GM12878 (cell line): ENCODE data around the gene TMTC3. TPM values are rescaled to one million over a fixed set of nuclear protein-coding genes. Genes with fewer than 3 reads are reported as not detected.

Source experiments
- BCL3 ChIP-seq: IDR thresholded peaks from 2 replicates; pipeline ENCODE4 v1.6.1; 2011; ENCODE audit warnings: borderline replicate concordance, low read depth, mild to moderate bottlenecking, moderate library complexity, low read length; ENCODE audit not compliant: insufficient read depth, poor library complexity, severe bottlenecking
- BMI1 ChIP-seq: fragments of 450-650 bp; IDR thresholded peaks from 2 replicates; pipeline ENCODE4 v1.6.1; 2016; ENCODE audit warnings: mild to moderate bottlenecking, moderate library complexity, borderline replicate concordance
- BRCA1 ChIP-seq: IDR thresholded peaks from 2 replicates; pipeline ENCODE4 v1.6.1; 2011; ENCODE audit warnings: low read depth, low read length, improper control_type of control experiment
- CHD1 ChIP-seq: IDR thresholded peaks from 2 replicates; pipeline ENCODE4 v1.6.1; 2012; ENCODE audit warnings: low read depth, low read length, improper control_type of control experiment
- CTCF ChIP-seq, 3 experiments: IDR thresholded peaks in 2 of 3; conservative IDR thresholded peaks in 1 of 3; 2 replicates each; pipeline ENCODE4 v1.5.1; 2011; ENCODE audit warnings: low read depth in 3 of 3, low read length in 3 of 3, mild to moderate bottlenecking in 3 of 3, control low read depth in 2 of 3, moderate library complexity in 2 of 3, inconsistent platforms in 1 of 3, mixed read lengths in 1 of 3; ENCODE audit not compliant: control insufficient read depth in 2 of 3, insufficient read depth in 1 of 3; ENCODE audit errors: extremely low read depth in 1 of 3
- EP300 ChIP-seq, 2 experiments: fragments of 150-350 bp in 1 of 2; IDR thresholded peaks; 2 replicates each; pipeline ENCODE4 v1.6.1; 2011 to 2012; ENCODE audit warnings: low read depth in 2 of 2, low read length in 2 of 2, borderline replicate concordance in 1 of 2, improper control_type of control experiment in 1 of 2, inconsistent platforms in 1 of 2; ENCODE audit not compliant: control insufficient read depth in 1 of 2
- ESRRA ChIP-seq: IDR thresholded peaks from 2 replicates; pipeline ENCODE4 v1.6.1; 2012; ENCODE audit warnings: mild to moderate bottlenecking, low read length, improper control_type of control experiment
- NBN ChIP-seq: fragments of 450-650 bp; IDR thresholded peaks from 2 replicates; pipeline ENCODE4 v1.6.1; 2016
- NFIC ChIP-seq: IDR thresholded peaks from 2 replicates; pipeline ENCODE4 v1.6.1; 2012; ENCODE audit warnings: low read depth, mild to moderate bottlenecking, inconsistent platforms, low read length, moderate library complexity
- PAX5 ChIP-seq: IDR thresholded peaks from 2 replicates; pipeline ENCODE4 v1.6.1; 2011; ENCODE audit warnings: low read depth, low read length, borderline replicate concordance
- PBX3 ChIP-seq: IDR thresholded peaks from 2 replicates; pipeline ENCODE4 v1.6.1; 2011; ENCODE audit warnings: mild to moderate bottlenecking, low read depth, low read length, moderate library complexity; ENCODE audit not compliant: insufficient replicate concordance
- POU2F2 ChIP-seq: IDR thresholded peaks from 3 replicates; pipeline ENCODE4 v1.6.1; 2011; ENCODE audit warnings: low read depth, mild to moderate bottlenecking, low read length, borderline replicate concordance
- PRDM15 ChIP-seq: fragments of 450-650 bp; formaldehyde crosslinking; IDR thresholded peaks from 2 replicates; pipeline ENCODE4 v1.4.0; 2020; ENCODE audit warnings: mild to moderate bottlenecking, moderate library complexity
- RBBP5 ChIP-seq: fragments of 200-600 bp; sonication (generic); conservative IDR thresholded peaks from 2 replicates; pipeline ENCODE4 v1.6.1; 2016
- RCOR1 ChIP-seq: conservative IDR thresholded peaks from 2 replicates; pipeline ENCODE4 v1.6.1; 2012; ENCODE audit warnings: low read depth, low read length, improper control_type of control experiment
- STAT1 ChIP-seq: fragments of 450-650 bp; conservative IDR thresholded peaks from 2 replicates; pipeline ENCODE4 v1.6.1; 2014; ENCODE audit warnings: antibody characterized with exemption, mild to moderate bottlenecking
- ZNF592 ChIP-seq: fragments of 450-650 bp; IDR thresholded peaks from 2 replicates; pipeline ENCODE4 v1.6.1; 2017; ENCODE audit warnings: mild to moderate bottlenecking, moderate library complexity
- polyA plus RNA-seq, 11 experiments: library from polyadenylated mRNA; depleted of rRNA in 4 of 11; unstranded in 6 of 11; stranded (reverse) in 5 of 11; fragments of >200 nt; fragmentation: Nextera tagmentation in 4 of 11; fragmentation: Illumina TruSeq in 1 of 11; extraction: Ambion mirVana in 4 of 11; extraction: Trizol in 1 of 11; gene quantifications; 1 replicate in 1 of 11; 2 replicates in 10 of 11; pipeline versions ENCODE4 v1.2.1 to v1.2.3, GENCODE V29; 2011 to 2016; ENCODE audit warnings: inconsistent platforms in 2 of 11, missing spikeins in 2 of 11, low read depth in 1 of 11
- total RNA-seq, 4 experiments: library from RNA; depleted of rRNA in 3 of 4; stranded (reverse); fragments of >200 nt in 3 of 4; fragmentation: Illumina TruSeq in 1 of 4; extraction: Trizol in 1 of 4; gene quantifications; 2 replicates each; pipeline versions ENCODE4 v1.2.1 to v1.2.3, GENCODE V29; 2013 to 2021

Gene TMTC3
- total and polyA plus RNA-seq, 10 of the 15 experiments (the other 5 are each of a cell fraction or from before 2014, with no cell fraction given): 1.4 to 5.7 (median 3.5) TPM

GRCh38 chr12:88235183-88235833, 93.2 kb downstream of the TMTC3 start (continued):
- TF ChIP-seq ZNF592 (no peak), PBX3 (no peak), NBN (no peak), BMI1 (no peak), NFIC (no peak), RBBP5 (no peak), CTCF (IDR thresholded peaks at IDR 0.05 in 2 of 3, conservative IDR thresholded peaks at IDR 0.05 in 1 of 3; ENCODE audit: control insufficient read depth in 2 of 3, extremely low read depth in 1 of 3, insufficient read depth in 1 of 3, low read depth in 3 of 3, low read length in 3 of 3) (no peak), POU2F2 (0 out of 3 replicates have a peak, but pooled peaks have one; percentile 25), CHD1 (no peak), BCL3 (peak; percentile 33), BRCA1 (no peak), RCOR1 (no peak), PRDM15 (CRISPR knock-in tag) (no peak), EP300 (IDR thresholded peaks at IDR 0.05; ENCODE audit: borderline replicate concordance in 1 of 2, control insufficient read depth in 1 of 2, low read depth in 2 of 2, low read length in 2 of 2) (no peak), STAT1 (no peak), PAX5 (peak; percentile 49; the same call in 1 of the 2 replicates), ESRRA (no peak)
